Measurements from ENCODE around the gene CHPF. TPM values are rescaled to one million over a fixed set of nuclear protein-coding genes. Genes with fewer than 3 reads are reported as not detected.

Gene CHPF
- total and polyA plus RNA-seq, 10 of the 15 experiments (the other 5 are each of a cell fraction or from before 2014, with no cell fraction given): 0.09 to 17.4 (median 8.3) TPM; not detected in 1

DNA sequence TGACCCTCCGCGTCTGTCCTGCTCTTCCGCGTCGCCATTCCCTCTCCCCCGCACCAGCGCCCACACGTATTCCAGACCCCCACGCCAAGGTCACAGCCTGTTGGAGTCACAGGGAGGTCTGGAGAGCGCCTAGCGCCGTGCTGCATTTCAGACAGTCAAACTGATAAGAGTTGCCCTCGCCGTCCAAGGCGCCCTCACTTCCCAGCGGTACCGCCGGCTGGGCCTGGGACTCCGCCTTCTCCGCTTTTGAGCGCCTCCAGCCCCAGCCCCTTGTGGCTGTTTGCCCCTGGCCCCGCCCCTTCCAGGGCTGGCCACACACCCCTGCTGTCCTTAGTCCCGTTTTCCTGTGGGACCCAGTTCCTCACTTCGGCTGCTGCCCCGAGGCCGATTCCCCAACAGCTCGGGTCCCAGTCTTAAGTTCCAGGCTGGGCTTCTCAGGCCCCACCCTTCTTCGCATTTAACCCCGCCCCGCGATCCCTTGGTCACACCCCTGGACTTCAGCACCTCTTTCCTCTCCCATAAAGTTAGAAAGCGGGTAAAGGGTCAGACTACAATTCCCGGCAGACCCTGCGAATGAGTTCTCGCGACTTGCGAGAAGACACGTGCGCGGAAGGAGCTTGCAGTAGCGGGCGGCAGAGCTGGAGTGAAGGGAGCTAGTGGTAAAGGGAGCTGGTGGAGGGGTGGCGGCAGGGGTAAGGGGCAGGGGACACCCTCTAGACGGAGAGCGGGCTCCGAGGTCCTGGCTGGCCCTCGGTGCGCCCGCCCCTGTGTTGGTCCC, 45.1 kb downstream of the CHPF start, which contains the start of gene GMPPA (continued):
- TF ChIP-seq, protein P1, sequence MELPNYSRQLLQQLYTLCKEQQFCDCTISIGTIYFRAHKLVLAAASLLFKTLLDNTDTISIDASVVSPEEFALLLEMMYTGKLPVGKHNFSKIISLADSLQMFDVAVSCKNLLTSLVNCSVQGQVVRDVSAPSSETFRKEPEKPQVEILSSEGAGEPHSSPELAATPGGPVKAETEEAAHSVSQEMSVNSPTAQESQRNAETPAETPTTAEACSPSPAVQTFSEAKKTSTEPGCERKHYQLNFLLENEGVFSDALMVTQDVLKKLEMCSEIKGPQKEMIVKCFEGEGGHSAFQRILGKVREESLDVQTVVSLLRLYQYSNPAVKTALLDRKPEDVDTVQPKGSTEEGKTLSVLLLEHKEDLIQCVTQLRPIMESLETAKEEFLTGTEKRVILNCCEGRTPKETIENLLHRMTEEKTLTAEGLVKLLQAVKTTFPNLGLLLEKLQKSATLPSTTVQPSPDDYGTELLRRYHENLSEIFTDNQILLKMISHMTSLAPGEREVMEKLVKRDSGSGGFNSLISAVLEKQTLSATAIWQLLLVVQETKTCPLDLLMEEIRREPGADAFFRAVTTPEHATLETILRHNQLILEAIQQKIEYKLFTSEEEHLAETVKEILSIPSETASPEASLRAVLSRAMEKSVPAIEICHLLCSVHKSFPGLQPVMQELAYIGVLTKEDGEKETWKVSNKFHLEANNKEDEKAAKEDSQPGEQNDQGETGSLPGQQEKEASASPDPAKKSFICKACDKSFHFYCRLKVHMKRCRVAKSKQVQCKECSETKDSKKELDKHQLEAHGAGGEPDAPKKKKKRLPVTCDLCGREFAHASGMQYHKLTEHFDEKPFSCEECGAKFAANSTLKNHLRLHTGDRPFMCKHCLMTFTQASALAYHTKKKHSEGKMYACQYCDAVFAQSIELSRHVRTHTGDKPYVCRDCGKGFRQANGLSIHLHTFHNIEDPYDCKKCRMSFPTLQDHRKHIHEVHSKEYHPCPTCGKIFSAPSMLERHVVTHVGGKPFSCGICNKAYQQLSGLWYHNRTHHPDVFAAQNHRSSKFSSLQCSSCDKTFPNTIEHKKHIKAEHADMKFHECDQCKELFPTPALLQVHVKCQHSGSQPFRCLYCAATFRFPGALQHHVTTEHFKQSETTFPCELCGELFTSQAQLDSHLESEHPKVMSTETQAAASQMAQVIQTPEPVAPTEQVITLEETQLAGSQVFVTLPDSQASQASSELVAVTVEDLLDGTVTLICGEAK (IDR thresholded peaks at IDR 0.05; ENCODE audit: borderline replicate concordance): peak; percentile 76
- TF ChIP-seq CHD1 (IDR thresholded peaks at IDR 0.05; ENCODE audit: low read depth, low read length) (peak; percentile 75; the same call in 1 of the 2 replicates), MTA2 (IDR thresholded peaks at IDR 0.05; ENCODE audit: low read depth) (no peak), ESRRA (IDR thresholded peaks at IDR 0.05; ENCODE audit: low read length) (no peak), TARDBP (IDR thresholded peaks at IDR 0.05; ENCODE audit: borderline replicate concordance) (no peak), PML (IDR thresholded peaks at IDR 0.05; ENCODE audit: low read length) (peak; percentile 72; the same call in 1 of the 2 replicates), YBX1 (IDR thresholded peaks at IDR 0.05) (no peak), PAX5 (IDR thresholded peaks at IDR 0.05; ENCODE audit: borderline replicate concordance, low read depth, low read length) (no peak), IKZF2 (IDR thresholded peaks at IDR 0.05) (no peak), KLF5 (IDR thresholded peaks at IDR 0.05; ENCODE audit: partially characterized antibody) (no peak), ZNF217 (IDR thresholded peaks at IDR 0.05) (no peak), STAT1 (conservative IDR thresholded peaks at IDR 0.05) (no peak), SMC3 (IDR thresholded peaks at IDR 0.05; ENCODE audit: borderline replicate concordance, low read length) (no peak)
- TF ChIP-seq, protein P2, sequence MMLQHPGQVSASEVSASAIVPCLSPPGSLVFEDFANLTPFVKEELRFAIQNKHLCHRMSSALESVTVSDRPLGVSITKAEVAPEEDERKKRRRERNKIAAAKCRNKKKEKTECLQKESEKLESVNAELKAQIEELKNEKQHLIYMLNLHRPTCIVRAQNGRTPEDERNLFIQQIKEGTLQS (IDR thresholded peaks at IDR 0.05; ENCODE audit: borderline replicate concordance, extremely low read depth, low read depth, low read length): peak; percentile 75; the same call in 1 of the 2 replicates
- TF ChIP-seq, protein P3, sequence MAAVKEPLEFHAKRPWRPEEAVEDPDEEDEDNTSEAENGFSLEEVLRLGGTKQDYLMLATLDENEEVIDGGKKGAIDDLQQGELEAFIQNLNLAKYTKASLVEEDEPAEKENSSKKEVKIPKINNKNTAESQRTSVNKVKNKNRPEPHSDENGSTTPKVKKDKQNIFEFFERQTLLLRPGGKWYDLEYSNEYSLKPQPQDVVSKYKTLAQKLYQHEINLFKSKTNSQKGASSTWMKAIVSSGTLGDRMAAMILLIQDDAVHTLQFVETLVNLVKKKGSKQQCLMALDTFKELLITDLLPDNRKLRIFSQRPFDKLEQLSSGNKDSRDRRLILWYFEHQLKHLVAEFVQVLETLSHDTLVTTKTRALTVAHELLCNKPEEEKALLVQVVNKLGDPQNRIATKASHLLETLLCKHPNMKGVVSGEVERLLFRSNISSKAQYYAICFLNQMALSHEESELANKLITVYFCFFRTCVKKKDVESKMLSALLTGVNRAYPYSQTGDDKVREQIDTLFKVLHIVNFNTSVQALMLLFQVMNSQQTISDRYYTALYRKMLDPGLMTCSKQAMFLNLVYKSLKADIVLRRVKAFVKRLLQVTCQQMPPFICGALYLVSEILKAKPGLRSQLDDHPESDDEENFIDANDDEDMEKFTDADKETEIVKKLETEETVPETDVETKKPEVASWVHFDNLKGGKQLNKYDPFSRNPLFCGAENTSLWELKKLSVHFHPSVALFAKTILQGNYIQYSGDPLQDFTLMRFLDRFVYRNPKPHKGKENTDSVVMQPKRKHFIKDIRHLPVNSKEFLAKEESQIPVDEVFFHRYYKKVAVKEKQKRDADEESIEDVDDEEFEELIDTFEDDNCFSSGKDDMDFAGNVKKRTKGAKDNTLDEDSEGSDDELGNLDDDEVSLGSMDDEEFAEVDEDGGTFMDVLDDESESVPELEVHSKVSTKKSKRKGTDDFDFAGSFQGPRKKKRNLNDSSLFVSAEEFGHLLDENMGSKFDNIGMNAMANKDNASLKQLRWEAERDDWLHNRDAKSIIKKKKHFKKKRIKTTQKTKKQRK (IDR thresholded peaks at IDR 0.05; ENCODE audit: low read depth, low read length): no peak
- TF ChIP-seq, protein P4, sequence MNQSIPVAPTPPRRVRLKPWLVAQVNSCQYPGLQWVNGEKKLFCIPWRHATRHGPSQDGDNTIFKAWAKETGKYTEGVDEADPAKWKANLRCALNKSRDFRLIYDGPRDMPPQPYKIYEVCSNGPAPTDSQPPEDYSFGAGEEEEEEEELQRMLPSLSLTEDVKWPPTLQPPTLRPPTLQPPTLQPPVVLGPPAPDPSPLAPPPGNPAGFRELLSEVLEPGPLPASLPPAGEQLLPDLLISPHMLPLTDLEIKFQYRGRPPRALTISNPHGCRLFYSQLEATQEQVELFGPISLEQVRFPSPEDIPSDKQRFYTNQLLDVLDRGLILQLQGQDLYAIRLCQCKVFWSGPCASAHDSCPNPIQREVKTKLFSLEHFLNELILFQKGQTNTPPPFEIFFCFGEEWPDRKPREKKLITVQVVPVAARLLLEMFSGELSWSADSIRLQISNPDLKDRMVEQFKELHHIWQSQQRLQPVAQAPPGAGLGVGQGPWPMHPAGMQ (IDR thresholded peaks at IDR 0.05; ENCODE audit: borderline replicate concordance): peak; percentile 83
- TF ChIP-seq, protein P5, sequence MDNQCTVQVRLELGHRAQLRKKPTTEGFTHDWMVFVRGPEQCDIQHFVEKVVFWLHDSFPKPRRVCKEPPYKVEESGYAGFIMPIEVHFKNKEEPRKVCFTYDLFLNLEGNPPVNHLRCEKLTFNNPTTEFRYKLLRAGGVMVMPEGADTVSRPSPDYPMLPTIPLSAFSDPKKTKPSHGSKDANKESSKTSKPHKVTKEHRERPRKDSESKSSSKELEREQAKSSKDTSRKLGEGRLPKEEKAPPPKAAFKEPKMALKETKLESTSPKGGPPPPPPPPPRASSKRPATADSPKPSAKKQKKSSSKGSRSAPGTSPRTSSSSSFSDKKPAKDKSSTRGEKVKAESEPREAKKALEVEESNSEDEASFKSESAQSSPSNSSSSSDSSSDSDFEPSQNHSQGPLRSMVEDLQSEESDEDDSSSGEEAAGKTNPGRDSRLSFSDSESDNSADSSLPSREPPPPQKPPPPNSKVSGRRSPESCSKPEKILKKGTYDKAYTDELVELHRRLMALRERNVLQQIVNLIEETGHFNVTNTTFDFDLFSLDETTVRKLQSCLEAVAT (IDR thresholded peaks at IDR 0.05): no peak
- TF ChIP-seq, protein P6, sequence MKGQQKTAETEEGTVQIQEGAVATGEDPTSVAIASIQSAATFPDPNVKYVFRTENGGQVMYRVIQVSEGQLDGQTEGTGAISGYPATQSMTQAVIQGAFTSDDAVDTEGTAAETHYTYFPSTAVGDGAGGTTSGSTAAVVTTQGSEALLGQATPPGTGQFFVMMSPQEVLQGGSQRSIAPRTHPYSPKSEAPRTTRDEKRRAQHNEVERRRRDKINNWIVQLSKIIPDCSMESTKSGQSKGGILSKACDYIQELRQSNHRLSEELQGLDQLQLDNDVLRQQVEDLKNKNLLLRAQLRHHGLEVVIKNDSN (IDR thresholded peaks at IDR 0.05; ENCODE audit: borderline replicate concordance, extremely low read length, insufficient read depth, low read depth, low read length): peak; percentile 83

Measured in GM12878 (cell line).